ENCODE results near the gene BICDL1. TPM values are rescaled to one million over a fixed set of nuclear protein-coding genes. Genes with fewer than 3 reads are reported as not detected.

The BICDL1 gene
- total RNA-seq, 1 experiment from 2014 or later = 18.2 TPM

DNA sequence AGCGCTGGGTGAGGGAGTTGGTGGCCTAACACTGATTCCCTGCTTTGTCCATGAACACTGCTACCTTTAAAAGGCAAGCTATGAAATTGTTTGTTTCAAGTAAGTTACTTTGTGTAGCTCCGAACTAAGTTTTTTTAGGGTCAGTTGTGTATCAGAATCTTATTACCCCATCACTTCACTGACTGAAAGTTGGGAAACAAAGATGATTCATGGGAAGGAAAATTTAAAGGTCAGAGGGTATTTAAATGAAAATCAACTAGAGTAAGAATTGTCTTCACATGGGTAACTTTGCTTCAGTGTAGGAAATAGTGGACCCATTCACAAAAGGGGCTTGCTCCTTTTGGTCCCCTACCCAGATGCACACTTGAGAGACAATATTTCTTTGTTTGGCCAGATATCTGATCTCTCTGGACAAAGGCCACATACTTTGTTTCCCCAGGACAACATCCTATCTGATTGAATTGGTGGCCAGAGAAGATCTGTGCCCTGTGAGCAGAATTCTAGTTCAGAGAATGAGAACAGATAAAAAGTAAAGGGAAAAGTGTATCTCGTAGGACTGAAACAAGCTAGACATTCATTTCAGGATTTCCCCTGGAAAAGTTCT is 74.0 kb downstream of the BICDL1 start:
- ATAC-seq (no peak), DNase-seq (ENCODE audit: low read depth, low spot score) (no peak)
- Histone ChIP-seq H3K79me2 (ENCODE audit: insufficient read depth, low read length) (no peaks in the 10 kb centered on the region), H3K27me3 (ENCODE audit: insufficient read depth, low read length) (no peaks in the 10 kb centered on the region), H3K9ac (ENCODE audit: low read length) (no peak overlapping the region), H3K4me2 (ENCODE audit: low read length) (no peak overlapping the region), H2AFZ (ENCODE audit: low read depth, low read length, poor library complexity, severe bottlenecking) (no peak overlapping the region), H3K36me3 (ENCODE audit: control insufficient read depth in 1 of 2, insufficient read depth in 2 of 2, low read length in 2 of 2) (no peaks in the 10 kb centered on the region), H4K20me1 (ENCODE audit: insufficient read depth) (no peaks in the 10 kb centered on the region), H3K27ac (ENCODE audit: low read depth, low read length) (no peak overlapping the region), H3K4me3 (replicated peaks in 1 of 2; ENCODE audit: low read depth in 1 of 2, low read length in 2 of 2) (no peak overlapping the region), H3K9me3 (ENCODE audit: control insufficient read depth in 1 of 2, insufficient read depth in 1 of 2, low read depth in 1 of 2, low read length in 2 of 2) (no peaks in the 10 kb centered on the region), H3K4me1 (ENCODE audit: control insufficient read depth in 1 of 2, insufficient read depth in 2 of 2, low read length in 2 of 2) (peaks cover 0 to 8% of the 10 kb centered on the region in 2 experiments; a peak in 2 of 4 replicates), H3K9me2 (ENCODE audit: insufficient read depth) (no peaks in the 10 kb centered on the region)
- ChIA-PET CTCF (no interaction called here), RAD21 (ENCODE audit: low non-redundant PET in 1 of 2, low total read pairs in 2 of 2, uncharacterized antibody in 2 of 2, unreplicated experiment in 2 of 2) (no interaction called here), POLR2A (no interaction called here)
- BruUV-seq (replicated peaks) = no TSS peak
- intact Hi-C loops (cut with micrococcal nuclease) = no loop called here
- TF ChIP-seq SIN3A (IDR thresholded peaks at IDR 0.05; ENCODE audit: low read depth) (no peak), EZH2 (IDR thresholded peaks at IDR 0.05) (no peak), ELF1 (IDR thresholded peaks at IDR 0.05; ENCODE audit: borderline replicate concordance, low read depth) (no peak), FOSL1 (IDR thresholded peaks at IDR 0.05; ENCODE audit: low read depth) (no peak), EGR1 (IDR thresholded peaks at IDR 0.05; ENCODE audit: low read depth) (no peak)
- TF ChIP-seq, protein P1, sequence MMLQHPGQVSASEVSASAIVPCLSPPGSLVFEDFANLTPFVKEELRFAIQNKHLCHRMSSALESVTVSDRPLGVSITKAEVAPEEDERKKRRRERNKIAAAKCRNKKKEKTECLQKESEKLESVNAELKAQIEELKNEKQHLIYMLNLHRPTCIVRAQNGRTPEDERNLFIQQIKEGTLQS (IDR thresholded peaks at IDR 0.05) = no peak

DNA sequence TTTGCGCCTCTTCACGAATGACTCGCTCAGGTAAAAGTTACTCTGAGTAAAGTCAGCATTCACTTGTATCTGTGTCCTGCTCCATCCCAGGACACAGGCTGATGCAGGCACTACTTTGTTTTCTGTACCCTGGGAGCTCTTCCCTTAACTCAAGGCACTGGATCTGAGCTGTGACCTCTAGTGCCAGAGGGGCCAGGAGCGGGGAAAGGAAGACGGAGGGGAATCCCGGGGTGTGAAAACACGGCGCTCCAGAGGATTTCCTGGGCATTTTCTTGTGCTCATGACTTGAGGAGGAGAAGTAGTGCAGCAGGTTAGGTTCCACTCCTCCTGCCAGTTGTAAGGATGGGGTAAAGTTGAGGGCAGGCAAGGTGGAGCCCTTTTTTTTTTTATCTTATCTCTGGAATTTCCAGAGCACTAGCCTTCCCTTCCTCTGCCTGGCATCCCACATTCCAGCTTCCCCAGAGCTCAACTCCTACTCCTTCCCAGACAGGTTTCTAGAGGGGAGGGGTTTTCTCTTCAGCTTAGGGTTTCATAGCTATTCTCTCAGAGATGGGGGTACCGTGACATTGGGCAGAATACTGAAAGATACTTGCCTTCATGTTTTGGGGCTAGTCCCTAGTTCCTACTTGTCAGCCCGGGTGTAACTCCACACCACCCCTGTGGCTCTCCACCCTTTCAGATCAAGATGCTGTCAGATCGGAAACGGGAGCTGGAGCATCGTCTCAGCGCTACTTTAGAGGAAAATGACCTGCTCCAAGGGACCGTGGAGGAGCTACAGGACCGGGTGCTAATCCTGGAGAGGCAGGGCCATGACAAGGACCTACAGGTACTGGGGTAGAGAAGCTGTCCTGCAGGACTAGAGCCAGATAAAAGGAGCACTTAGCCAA is 75.3 kb downstream of the BICDL1 start:
- CTCF ChIA-PET = interaction anchor here (0.6 kb wide), 1 partner anchor 23 kb away, joined by 3 read pairs; no protein-coding TSS in a partner anchor
- POLR2A ChIA-PET = no interaction called here
- no peaks in the 10 kb centered on the region for H3K36me3 ChIP-seq (ENCODE audit: control insufficient read depth in 1 of 2, insufficient read depth in 2 of 2, low read length in 2 of 2)
- no peaks in the 10 kb centered on the region for H4K20me1 ChIP-seq (ENCODE audit: insufficient read depth)
- H3K27ac ChIP-seq (ENCODE audit: low read depth, low read length) = no peak overlapping the region
- no peak overlapping the region for H3K4me2 ChIP-seq (ENCODE audit: low read length)
- peaks cover 0 to 8% of the 10 kb centered on the region in 2 experiments; a peak in 2 of 4 replicates for H3K4me1 ChIP-seq (ENCODE audit: control insufficient read depth in 1 of 2, insufficient read depth in 2 of 2, low read length in 2 of 2)
- H2AFZ ChIP-seq (ENCODE audit: low read depth, low read length, poor library complexity, severe bottlenecking) = no peak overlapping the region
- no peak for DNase-seq (ENCODE audit: low read depth, low spot score)
- RAD21 ChIA-PET (ENCODE audit: low non-redundant PET in 1 of 2, low total read pairs in 2 of 2, uncharacterized antibody in 2 of 2, unreplicated experiment in 2 of 2) = no interaction called here
- no TSS peak for BruUV-seq (replicated peaks)
- no peaks in the 10 kb centered on the region for H3K79me2 ChIP-seq (ENCODE audit: insufficient read depth, low read length)
- ATAC-seq = no peak
- H3K9me2 ChIP-seq (ENCODE audit: insufficient read depth) = no peaks in the 10 kb centered on the region
- H3K9ac ChIP-seq (ENCODE audit: low read length) = no peak overlapping the region
- TF ChIP-seq RAD21 (IDR thresholded peaks at IDR 0.05; ENCODE audit: low read depth) (no peak), ZNF274 (IDR thresholded peaks at IDR 0.05; ENCODE audit: low read depth, low read length) (no peak), EZH2 (IDR thresholded peaks at IDR 0.05) (no peak), ELF1 (IDR thresholded peaks at IDR 0.05; ENCODE audit: borderline replicate concordance, low read depth) (no peak), TCF7L2 (IDR thresholded peaks at IDR 0.05; ENCODE audit: borderline replicate concordance, extremely low read depth, insufficient read depth, insufficient read length) (no peak), YY1 (IDR thresholded peaks at IDR 0.05; ENCODE audit: extremely low read depth, insufficient replicate concordance, low read depth, low read length) (no peak), EGR1 (IDR thresholded peaks at IDR 0.05; ENCODE audit: low read depth) (no peak), EZH2phosphoT487 (IDR thresholded peaks at IDR 0.05; ENCODE audit: borderline replicate concordance) (no peak), FOSL1 (IDR thresholded peaks at IDR 0.05; ENCODE audit: low read depth) (no peak), POLR2AphosphoS5 (IDR thresholded peaks at IDR 0.05; ENCODE audit: low read depth, low read length) (no peak)
- TF ChIP-seq, protein P2, sequence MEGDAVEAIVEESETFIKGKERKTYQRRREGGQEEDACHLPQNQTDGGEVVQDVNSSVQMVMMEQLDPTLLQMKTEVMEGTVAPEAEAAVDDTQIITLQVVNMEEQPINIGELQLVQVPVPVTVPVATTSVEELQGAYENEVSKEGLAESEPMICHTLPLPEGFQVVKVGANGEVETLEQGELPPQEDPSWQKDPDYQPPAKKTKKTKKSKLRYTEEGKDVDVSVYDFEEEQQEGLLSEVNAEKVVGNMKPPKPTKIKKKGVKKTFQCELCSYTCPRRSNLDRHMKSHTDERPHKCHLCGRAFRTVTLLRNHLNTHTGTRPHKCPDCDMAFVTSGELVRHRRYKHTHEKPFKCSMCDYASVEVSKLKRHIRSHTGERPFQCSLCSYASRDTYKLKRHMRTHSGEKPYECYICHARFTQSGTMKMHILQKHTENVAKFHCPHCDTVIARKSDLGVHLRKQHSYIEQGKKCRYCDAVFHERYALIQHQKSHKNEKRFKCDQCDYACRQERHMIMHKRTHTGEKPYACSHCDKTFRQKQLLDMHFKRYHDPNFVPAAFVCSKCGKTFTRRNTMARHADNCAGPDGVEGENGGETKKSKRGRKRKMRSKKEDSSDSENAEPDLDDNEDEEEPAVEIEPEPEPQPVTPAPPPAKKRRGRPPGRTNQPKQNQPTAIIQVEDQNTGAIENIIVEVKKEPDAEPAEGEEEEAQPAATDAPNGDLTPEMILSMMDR (IDR thresholded peaks at IDR 0.05 in 2 of 3, conservative IDR thresholded peaks at IDR 0.05 in 1 of 3; ENCODE audit: borderline replicate concordance in 1 of 3, insufficient read depth in 1 of 3, low read depth in 2 of 3, low read length in 2 of 3) = no peak
- TF ChIP-seq, protein P3, sequence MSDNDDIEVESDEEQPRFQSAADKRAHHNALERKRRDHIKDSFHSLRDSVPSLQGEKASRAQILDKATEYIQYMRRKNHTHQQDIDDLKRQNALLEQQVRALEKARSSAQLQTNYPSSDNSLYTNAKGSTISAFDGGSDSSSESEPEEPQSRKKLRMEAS (IDR thresholded peaks at IDR 0.05) = no peak
- no peaks in the 10 kb centered on the region for H3K9me3 ChIP-seq (ENCODE audit: control insufficient read depth in 1 of 2, insufficient read depth in 1 of 2, low read depth in 1 of 2, low read length in 2 of 2)
- intact Hi-C loops (cut with micrococcal nuclease) = no loop called here
- no peaks in the 10 kb centered on the region for H3K27me3 ChIP-seq (ENCODE audit: insufficient read depth, low read length)
- H3K4me3 ChIP-seq (replicated peaks in 1 of 2; ENCODE audit: low read depth in 1 of 2, low read length in 2 of 2) = no peak overlapping the region
